HEK293 (cell line): ENCODE measurements around the gene NCOA7.
A peak's percentile ranks its signal among the peaks of the same experiment; 100 is the strongest.

Experiments
- BCL11B ChIP-seq: fragments of 450-650 bp; formaldehyde crosslinking; IDR thresholded peaks from 2 replicates; pipeline ENCODE4 v1.5.1; 2016; ENCODE audit warnings: low read depth, missing biosample characterization, missing genetic modification characterization
- GFI1B ChIP-seq: fragments of 450-650 bp; formaldehyde crosslinking; IDR thresholded peaks from 2 replicates; pipeline ENCODE4 v1.5.1; 2016; ENCODE audit warnings: missing biosample characterization, missing genetic modification characterization
- GLI4 ChIP-seq: fragments of 450-650 bp; formaldehyde crosslinking; IDR thresholded peaks from 2 replicates; pipeline ENCODE4 v1.5.1; 2016; ENCODE audit warnings: missing biosample characterization, missing genetic modification characterization
- GLIS1 ChIP-seq: fragments of 450-650 bp; formaldehyde crosslinking; IDR thresholded peaks from 2 replicates; pipeline ENCODE4 v1.5.1; 2016; ENCODE audit warnings: missing biosample characterization, missing genetic modification characterization
- GLIS2 ChIP-seq: fragments of 450-650 bp; formaldehyde crosslinking; IDR thresholded peaks from 2 replicates; pipeline ENCODE4 v1.5.1; 2016; ENCODE audit warnings: missing biosample characterization, missing genetic modification characterization
- KLF16 ChIP-seq: fragments of 450-650 bp; formaldehyde crosslinking; IDR thresholded peaks from 2 replicates; pipeline ENCODE4 v1.5.1; 2017; ENCODE audit warnings: missing biosample characterization, missing genetic modification characterization
- OSR2 ChIP-seq: fragments of 450-650 bp; formaldehyde crosslinking; IDR thresholded peaks from 2 replicates; pipeline ENCODE4 v1.5.1; 2016; ENCODE audit warnings: missing biosample characterization, missing genetic modification characterization
- SCRT1 ChIP-seq: fragments of 450-650 bp; formaldehyde crosslinking; IDR thresholded peaks from 2 replicates; pipeline ENCODE4 v1.5.1; 2016; ENCODE audit warnings: missing biosample characterization, missing genetic modification characterization, borderline replicate concordance
- WT1 ChIP-seq: fragments of 450-650 bp; formaldehyde crosslinking; IDR thresholded peaks from 2 replicates; pipeline ENCODE4 v1.5.1; 2016; ENCODE audit warnings: missing biosample characterization, missing genetic modification characterization
- ZBTB21 ChIP-seq: fragments of 450-650 bp; formaldehyde crosslinking; IDR thresholded peaks from 2 replicates; pipeline ENCODE4 v1.5.1; 2017; ENCODE audit warnings: missing biosample characterization, missing genetic modification characterization
- ZBTB6 ChIP-seq: fragments of 450-650 bp; formaldehyde crosslinking; IDR thresholded peaks from 2 replicates; pipeline ENCODE4 v1.5.1; 2017; ENCODE audit warnings: missing biosample characterization, missing genetic modification characterization
- ZFP37 ChIP-seq: fragments of 450-650 bp; formaldehyde crosslinking; IDR thresholded peaks from 2 replicates; pipeline ENCODE4 v1.5.1; 2016; ENCODE audit warnings: missing biosample characterization, missing genetic modification characterization
- ZNF10 ChIP-seq: fragments of 450-650 bp; formaldehyde crosslinking; IDR thresholded peaks from 2 replicates; pipeline ENCODE4 v1.5.1; 2017; ENCODE audit warnings: missing biosample characterization, missing genetic modification characterization
- ZNF133 ChIP-seq: fragments of 450-650 bp; formaldehyde crosslinking; IDR thresholded peaks from 2 replicates; pipeline ENCODE4 v1.5.1; 2016; ENCODE audit warnings: missing biosample characterization, missing genetic modification characterization
- ZNF211 ChIP-seq: fragments of 450-650 bp; formaldehyde crosslinking; IDR thresholded peaks from 2 replicates; pipeline ENCODE4 v1.5.1; 2016; ENCODE audit warnings: low read depth, missing biosample characterization, missing genetic modification characterization
- ZNF24 ChIP-seq: fragments of 450-650 bp; formaldehyde crosslinking; IDR thresholded peaks from 2 replicates; pipeline ENCODE4 v1.5.1; 2016; ENCODE audit warnings: missing biosample characterization, missing genetic modification characterization
- ZNF248 ChIP-seq: fragments of 450-650 bp; formaldehyde crosslinking; IDR thresholded peaks from 2 replicates; pipeline ENCODE4 v1.5.1; 2017; ENCODE audit warnings: missing biosample characterization, missing genetic modification characterization
- ZNF266 ChIP-seq: fragments of 450-650 bp; formaldehyde crosslinking; IDR thresholded peaks from 2 replicates; pipeline ENCODE4 v1.5.1; 2016; ENCODE audit warnings: missing biosample characterization, missing genetic modification characterization, low read depth
- ZNF292 ChIP-seq: fragments of 450-650 bp; formaldehyde crosslinking; IDR thresholded peaks from 2 replicates; pipeline ENCODE4 v1.5.1; 2016; ENCODE audit warnings: low read depth, missing biosample characterization, missing genetic modification characterization, borderline replicate concordance
- ZNF335 ChIP-seq: fragments of 450-650 bp; formaldehyde crosslinking; conservative IDR thresholded peaks from 2 replicates; pipeline ENCODE4 v1.5.1; 2016; ENCODE audit warnings: missing biosample characterization, missing genetic modification characterization
- ZNF423 ChIP-seq: fragments of 450-650 bp; formaldehyde crosslinking; IDR thresholded peaks from 2 replicates; pipeline ENCODE4 v1.5.1; 2016; ENCODE audit warnings: missing biosample characterization, missing genetic modification characterization
- ZNF426 ChIP-seq: fragments of 450-650 bp; formaldehyde crosslinking; IDR thresholded peaks from 2 replicates; pipeline ENCODE4 v1.5.1; 2017; ENCODE audit warnings: missing biosample characterization, missing genetic modification characterization, mild to moderate bottlenecking, inconsistent platforms, moderate library complexity
- ZNF433 ChIP-seq: fragments of 450-650 bp; formaldehyde crosslinking; IDR thresholded peaks from 2 replicates; pipeline ENCODE4 v1.5.1; 2016; ENCODE audit warnings: missing biosample characterization, missing genetic modification characterization, low read depth
- ZNF449 ChIP-seq: fragments of 450-650 bp; formaldehyde crosslinking; IDR thresholded peaks from 2 replicates; pipeline ENCODE4 v1.5.1; 2017; ENCODE audit warnings: missing biosample characterization, mild to moderate bottlenecking, missing genetic modification characterization, moderate library complexity
- ZNF48 ChIP-seq: fragments of 450-650 bp; formaldehyde crosslinking; IDR thresholded peaks from 2 replicates; pipeline ENCODE4 v1.5.1; 2016; ENCODE audit warnings: missing biosample characterization, missing genetic modification characterization
- ZNF510 ChIP-seq: fragments of 450-650 bp; formaldehyde crosslinking; IDR thresholded peaks from 2 replicates; pipeline ENCODE4 v1.5.1; 2018; ENCODE audit warnings: mild to moderate bottlenecking, missing genetic modification characterization, missing biosample characterization; ENCODE audit not compliant: insufficient replicate concordance
- ZNF530 ChIP-seq: fragments of 450-650 bp; formaldehyde crosslinking; IDR thresholded peaks from 2 replicates; pipeline ENCODE4 v1.5.1; 2016; ENCODE audit warnings: low read depth, missing biosample characterization, missing genetic modification characterization
- ZNF585B ChIP-seq: fragments of 450-650 bp; formaldehyde crosslinking; IDR thresholded peaks from 2 replicates; pipeline ENCODE4 v1.5.1; 2016; ENCODE audit warnings: missing biosample characterization, missing genetic modification characterization
- TF ChIP-seq, protein P1 (sequence below): fragments of 450-650 bp; formaldehyde crosslinking; IDR thresholded peaks from 2 replicates; pipeline ENCODE4 v1.5.1; 2017; ENCODE audit warnings: missing biosample characterization, missing genetic modification characterization
- TF ChIP-seq, protein P2 (sequence below): fragments of 450-650 bp; formaldehyde crosslinking; IDR thresholded peaks from 2 replicates; pipeline ENCODE4 v1.5.1; 2016; ENCODE audit warnings: missing biosample characterization, missing genetic modification characterization
- TF ChIP-seq, protein P3 (sequence below): fragments of 450-650 bp; formaldehyde crosslinking; IDR thresholded peaks from 2 replicates; pipeline ENCODE4 v1.5.1; 2017; ENCODE audit warnings: missing biosample characterization, missing genetic modification characterization

Gene NCOA7

GRCh38 chr6:125746731-125747588 lies 43.8 kb upstream of the NCOA7 start (continued):
- TF ChIP-seq, protein P1, sequence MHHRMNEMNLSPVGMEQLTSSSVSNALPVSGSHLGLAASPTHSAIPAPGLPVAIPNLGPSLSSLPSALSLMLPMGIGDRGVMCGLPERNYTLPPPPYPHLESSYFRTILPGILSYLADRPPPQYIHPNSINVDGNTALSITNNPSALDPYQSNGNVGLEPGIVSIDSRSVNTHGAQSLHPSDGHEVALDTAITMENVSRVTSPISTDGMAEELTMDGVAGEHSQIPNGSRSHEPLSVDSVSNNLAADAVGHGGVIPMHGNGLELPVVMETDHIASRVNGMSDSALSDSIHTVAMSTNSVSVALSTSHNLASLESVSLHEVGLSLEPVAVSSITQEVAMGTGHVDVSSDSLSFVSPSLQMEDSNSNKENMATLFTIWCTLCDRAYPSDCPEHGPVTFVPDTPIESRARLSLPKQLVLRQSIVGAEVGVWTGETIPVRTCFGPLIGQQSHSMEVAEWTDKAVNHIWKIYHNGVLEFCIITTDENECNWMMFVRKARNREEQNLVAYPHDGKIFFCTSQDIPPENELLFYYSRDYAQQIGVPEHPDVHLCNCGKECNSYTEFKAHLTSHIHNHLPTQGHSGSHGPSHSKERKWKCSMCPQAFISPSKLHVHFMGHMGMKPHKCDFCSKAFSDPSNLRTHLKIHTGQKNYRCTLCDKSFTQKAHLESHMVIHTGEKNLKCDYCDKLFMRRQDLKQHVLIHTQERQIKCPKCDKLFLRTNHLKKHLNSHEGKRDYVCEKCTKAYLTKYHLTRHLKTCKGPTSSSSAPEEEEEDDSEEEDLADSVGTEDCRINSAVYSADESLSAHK, result peak; percentile 96
- TF ChIP-seq ZFP37 (tag by site-specific recombination), result 0 out of 2 replicates have a peak, but pooled peaks have one; percentile 43
- no peak for TF ChIP-seq KLF16 (tag by site-specific recombination)
- no peak for TF ChIP-seq ZNF24 (tag by site-specific recombination)
- peak; percentile 59 for TF ChIP-seq GLIS2 (tag by site-specific recombination)
- no peak for TF ChIP-seq ZNF423
- TF ChIP-seq, protein P2, sequence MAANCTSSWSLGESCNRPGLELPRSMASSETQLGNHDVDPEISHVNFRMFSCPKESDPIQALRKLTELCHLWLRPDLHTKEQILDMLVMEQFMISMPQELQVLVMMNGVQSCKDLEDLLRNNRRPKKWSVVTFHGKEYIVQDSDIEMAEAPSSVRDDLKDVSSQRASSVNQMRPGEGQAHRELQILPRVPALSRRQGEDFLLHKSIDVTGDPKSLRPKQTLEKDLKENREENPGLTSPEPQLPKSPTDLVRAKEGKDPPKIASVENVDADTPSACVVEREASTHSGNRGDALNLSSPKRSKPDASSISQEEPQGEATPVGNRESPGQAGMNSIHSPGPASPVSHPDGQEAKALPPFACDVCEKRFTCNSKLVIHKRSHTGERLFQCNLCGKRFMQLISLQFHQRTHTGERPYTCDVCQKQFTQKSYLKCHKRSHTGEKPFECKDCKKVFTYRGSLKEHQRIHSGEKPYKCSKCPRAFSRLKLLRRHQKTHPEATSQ (tag by site-specific recombination), result no peak
- TF ChIP-seq ZNF335 (tag by site-specific recombination), result peak; percentile 93
- no peak for TF ChIP-seq SCRT1
- no peak for TF ChIP-seq ZBTB6
- TF ChIP-seq ZNF530 (tag by site-specific recombination), result no peak
- peak; percentile 77; the same call in 1 of the 2 replicates for TF ChIP-seq OSR2
- TF ChIP-seq, protein P3, sequence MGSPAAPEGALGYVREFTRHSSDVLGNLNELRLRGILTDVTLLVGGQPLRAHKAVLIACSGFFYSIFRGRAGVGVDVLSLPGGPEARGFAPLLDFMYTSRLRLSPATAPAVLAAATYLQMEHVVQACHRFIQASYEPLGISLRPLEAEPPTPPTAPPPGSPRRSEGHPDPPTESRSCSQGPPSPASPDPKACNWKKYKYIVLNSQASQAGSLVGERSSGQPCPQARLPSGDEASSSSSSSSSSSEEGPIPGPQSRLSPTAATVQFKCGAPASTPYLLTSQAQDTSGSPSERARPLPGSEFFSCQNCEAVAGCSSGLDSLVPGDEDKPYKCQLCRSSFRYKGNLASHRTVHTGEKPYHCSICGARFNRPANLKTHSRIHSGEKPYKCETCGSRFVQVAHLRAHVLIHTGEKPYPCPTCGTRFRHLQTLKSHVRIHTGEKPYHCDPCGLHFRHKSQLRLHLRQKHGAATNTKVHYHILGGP (tag by site-specific recombination), result no peak
- no peak for TF ChIP-seq ZNF449 (tag by site-specific recombination)
- TF ChIP-seq ZNF211, result no peak
- 0 out of 2 replicates have a peak, but pooled peaks have one; percentile 18 for TF ChIP-seq GFI1B (tag by site-specific recombination)
- TF ChIP-seq ZNF266 (tag by site-specific recombination), result no peak
- no peak for TF ChIP-seq ZNF426 (tag by site-specific recombination)
- TF ChIP-seq ZBTB21 (tag by site-specific recombination), result no peak
- no peak for TF ChIP-seq GLI4
- peak; percentile 59 for TF ChIP-seq WT1 (tag by site-specific recombination)
- no peak for TF ChIP-seq ZNF10 (tag by site-specific recombination)
- no peak for TF ChIP-seq ZNF133 (tag by site-specific recombination)
- TF ChIP-seq ZNF433 (tag by site-specific recombination), result no peak
- no peak for TF ChIP-seq ZNF510
- TF ChIP-seq GLIS1 (tag by site-specific recombination), result no peak
- TF ChIP-seq BCL11B (tag by site-specific recombination), result 0 out of 2 replicates have a peak, but pooled peaks have one; percentile 60
- TF ChIP-seq ZNF292 (tag by site-specific recombination), result no peak
- no peak for TF ChIP-seq ZNF585B (tag by site-specific recombination)
- TF ChIP-seq ZNF248, result no peak
- no peak for TF ChIP-seq ZNF48 (tag by site-specific recombination)
